Stimulated activated CD4-positive, alpha-beta T cell treated with anti-CD3 and anti-CD28 coated beads, TNF-alpha, amount 100 ng/mL, for 4 hours (primary cell): ENCODE data around the gene UBL7.

ENCODE experiments used
- DNase-seq, 3 experiments: peaks; one replicate each; pipeline ENCODE4 v3.0.0-alpha.2; 2020; ENCODE audit warnings: low read depth in 3 of 3

Gene UBL7

DNA sequence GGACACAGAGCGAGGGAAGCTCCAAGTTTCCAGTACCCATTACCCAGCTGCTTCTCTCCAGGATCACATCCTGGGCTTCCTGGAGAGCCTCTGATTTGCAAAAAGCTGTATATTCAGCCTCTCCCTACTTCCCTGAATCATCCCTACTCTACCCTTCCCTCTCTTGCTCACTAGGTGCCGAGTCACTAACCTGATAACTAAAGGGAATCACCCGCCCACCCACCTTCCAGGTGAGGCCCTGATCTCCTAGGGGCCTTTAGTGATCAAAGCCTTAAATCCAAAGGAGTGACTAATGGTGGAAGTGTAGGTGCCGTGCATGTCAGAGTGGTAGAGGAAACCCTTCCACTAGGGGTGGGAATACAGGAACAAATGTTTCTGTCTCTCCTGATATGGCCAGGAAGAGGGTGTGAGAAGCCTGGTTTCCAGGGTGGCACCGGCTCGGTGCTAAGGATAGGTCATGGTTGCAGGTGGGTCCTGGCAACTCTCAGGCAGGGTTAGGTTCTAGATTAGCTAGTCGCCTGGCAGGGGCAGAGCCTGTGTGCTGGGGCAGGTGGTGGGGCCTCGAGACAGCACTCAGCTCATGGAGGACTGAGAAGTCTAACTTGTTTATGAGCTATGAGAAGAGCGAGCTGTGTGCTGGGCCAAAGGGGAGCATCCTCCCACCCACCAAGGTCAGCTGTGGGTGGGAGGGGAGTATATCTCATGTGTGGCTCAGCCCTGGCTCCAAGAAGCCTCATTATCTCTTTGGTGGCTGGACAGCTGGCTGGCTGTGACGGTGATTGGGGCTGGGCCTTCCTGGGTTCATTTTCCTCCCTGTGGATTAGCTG, 37.3 kb downstream of the UBL7 start:
- no peak for DNase-seq

DNA sequence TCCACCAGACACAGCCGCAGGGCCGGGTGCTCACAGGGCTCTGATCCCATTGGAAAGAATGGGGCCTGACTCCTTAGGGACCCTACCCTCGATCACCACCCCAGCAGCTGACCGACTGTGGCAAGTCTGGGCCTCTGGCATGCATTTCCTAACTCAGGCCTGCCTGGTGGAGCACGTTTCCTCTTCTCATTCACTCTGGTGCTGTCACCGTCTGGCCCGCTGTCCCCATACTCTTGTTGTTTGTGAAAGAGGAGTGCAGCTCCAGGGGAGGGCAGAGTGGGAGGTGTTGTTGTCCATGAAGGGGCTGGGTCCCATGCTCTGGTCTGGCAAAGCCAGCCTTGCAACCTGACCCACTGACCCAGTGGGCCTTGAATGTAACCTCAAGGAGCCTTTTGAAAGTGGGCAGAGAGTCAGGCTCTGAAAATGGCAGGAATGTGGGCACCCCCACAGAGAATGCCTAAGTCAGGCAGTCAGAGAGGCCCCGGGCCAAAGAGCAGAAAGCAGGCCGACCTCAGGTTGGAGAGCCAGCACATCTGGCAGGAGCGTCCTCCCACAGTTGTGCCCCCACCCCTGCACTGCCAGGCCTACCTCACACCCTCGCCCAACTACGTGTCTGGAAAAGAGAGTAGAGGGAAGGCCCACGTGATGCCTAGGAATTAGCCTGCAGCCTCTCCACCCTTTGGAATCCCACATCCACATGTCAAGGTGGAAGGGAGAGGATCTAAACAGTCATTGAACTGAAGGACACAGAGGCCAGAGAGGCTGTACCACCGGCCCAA, 38.1 kb downstream of the UBL7 start:
- DNase-seq = no peak

DNA sequence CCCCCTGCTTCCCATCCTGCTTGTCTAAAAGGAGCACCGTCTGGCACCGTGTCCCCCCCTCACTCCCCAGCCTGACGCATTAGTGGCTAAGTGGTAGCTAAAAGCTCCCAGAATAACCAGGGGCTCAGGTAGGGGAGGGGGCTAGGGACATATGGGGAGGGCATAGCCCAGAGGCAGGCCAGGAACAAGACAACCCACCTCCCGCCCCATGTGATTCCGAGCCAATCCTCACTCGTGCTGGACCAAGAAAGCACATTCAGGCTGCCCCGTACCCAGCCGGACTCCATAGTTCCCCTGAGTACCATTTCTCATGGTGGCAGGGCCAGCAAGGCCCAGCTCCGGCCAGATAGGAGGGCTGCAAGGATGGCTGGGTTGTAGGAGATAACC, 38.7 kb downstream of the UBL7 start:
- no peak for DNase-seq

DNA sequence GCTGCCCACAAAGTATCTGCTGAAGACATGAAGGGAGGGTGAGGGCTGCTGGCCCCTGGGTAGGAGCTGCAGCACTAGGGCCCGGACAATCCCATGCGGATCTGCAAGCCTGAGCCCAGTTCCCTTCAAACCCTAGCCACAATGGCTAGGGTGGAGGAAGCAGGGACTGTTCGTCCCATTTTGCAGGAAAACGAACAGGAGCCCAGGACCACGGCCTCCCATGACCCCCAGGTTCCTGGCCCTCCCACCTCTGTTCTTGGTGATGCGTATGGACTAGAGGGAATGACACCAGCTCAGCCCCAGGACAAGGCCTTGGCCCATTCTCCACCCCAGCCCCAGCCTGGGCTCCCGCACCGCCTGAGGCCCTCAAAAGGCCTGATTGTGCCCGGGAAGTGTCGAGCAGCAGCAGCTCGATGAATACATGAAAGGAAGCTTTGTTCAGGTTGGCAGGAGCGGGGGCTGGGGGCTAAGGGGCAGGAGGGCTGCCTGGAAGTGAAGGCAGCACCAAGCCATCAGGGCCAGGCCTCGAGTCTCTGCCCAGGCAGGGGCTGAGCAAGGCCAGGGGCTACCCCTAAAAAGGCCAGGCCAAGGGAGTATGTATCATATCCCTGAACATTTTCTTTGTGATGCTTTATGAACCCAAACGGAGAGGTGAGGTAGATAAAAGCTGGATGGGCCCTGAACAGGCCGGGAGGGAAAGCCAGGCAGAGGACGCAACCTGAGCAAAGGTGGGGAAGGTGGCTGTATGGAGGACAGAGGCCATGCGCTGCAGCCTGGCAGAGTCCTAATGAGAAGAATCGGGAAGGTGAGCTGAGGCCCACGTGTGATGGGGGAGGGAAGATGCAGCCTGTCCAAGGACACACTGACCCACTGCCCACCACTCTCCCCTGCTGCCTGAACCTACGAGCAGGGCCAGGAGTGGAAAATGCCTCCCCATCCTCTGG, 39.4 kb downstream of the UBL7 start:
- DNase-seq = no peak

DNA sequence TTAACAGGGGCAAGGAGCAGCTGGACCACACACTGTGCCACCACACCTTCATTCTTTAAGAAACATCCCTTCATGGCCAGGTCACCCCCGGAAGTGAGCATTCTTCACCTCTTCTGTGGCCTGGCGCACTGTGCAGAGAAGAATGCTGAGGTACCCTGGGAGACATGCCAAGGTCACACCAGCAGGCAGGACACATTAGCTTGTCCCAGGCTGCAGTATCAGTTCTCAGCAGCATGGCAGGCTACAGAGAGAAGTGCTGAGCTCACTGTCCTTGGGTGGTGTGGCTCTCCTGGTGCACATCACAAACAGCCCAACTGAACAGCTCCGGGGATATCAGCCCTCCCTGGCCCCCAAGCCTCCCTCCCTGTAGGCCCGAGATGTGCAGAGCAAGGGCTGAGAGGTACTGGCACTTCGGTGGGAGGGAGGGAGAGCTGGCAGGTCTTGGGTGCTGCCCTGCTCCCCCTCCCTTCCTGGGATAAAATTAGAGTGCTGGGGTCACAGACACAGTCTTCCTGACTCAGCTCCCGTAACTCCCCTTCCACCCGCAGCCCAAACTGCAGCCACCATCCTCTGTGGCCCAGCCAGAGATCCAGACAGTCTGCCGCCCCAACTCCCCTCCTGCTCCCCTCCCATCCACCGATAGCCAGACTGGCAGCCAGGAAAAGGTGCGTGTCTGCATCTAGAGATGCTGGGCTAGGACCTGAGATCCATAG, 40.6 kb downstream of the UBL7 start:
- no peak for DNase-seq

DNA sequence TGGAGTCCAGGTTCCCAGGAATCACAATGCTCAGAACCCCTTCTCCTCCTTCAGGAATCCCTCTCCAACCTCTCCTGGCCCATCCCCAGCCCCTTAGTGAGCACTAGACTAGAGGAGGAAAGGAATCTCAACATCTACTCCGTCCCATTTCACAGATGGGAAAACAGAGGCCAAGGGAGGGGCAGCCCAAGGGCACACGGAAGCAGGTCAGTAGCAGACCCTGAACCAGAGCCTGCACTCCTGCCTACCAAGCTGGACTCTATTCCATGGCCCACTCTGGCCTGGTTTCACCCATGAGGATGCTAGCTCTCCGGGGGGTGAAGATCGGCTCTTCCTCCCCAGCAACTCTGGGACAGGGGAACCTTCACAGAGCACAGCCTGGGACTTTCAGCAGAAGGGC, 41.5 kb downstream of the UBL7 start:
- DNase-seq = no peak

DNA sequence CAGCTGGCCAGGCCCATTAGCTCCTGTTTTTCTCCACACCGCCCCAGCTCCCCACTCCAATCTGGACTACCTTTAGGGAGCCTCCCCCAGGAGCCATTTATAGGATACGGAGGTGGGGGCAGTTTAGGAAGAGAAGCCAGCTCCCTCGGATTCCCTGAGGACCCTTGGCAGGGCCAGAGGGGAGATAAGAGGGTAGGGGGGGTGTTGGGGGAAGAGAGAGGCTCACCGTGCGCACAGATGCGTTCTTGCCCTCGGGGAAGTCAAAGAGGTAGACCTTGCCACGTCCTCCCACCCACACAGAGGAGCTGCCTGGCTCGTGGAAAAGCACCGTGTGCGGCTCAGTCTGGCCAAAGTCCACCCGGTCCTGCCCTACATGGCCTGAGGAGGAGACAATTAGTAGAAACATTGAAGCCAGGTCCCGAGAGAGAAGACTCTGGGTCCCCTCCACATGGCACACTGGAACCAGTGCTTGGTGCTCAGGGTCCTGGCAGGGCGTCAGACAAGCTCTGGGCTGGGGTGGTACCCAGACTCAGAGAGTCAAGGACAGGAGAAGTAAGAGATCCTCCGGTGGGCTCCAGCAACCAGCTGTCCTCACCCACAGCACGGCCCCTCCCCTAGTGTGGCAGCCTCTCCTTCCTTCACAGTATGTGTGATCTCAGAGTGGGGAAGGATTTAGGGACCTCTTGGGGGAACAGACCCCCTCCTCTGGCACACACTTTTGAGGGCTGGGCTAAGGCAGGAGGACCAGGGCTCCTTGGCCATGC, 42.2 kb downstream of the UBL7 start:
- DNase-seq = no peak

DNA sequence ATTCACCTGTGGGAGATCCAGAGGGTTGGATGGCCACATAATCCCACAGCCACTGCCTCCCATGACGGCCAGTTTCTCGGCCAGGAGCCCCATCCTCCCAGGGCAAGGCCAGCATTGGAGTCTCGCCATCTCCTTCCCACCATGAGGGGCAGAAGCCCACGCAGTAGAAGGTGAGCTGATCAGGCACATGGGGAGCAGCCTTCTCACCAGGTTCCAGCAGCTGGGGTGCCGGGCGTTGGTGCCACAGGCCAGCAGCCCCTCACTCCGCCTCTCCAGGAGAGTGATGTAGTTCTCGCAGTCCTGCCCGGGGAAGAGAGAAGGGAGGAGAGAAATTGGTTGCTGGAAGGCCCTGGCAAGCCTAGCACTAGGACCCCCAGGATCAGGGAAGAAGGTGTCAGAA, 43.3 kb downstream of the UBL7 start:
- DNase-seq = no peak

DNA sequence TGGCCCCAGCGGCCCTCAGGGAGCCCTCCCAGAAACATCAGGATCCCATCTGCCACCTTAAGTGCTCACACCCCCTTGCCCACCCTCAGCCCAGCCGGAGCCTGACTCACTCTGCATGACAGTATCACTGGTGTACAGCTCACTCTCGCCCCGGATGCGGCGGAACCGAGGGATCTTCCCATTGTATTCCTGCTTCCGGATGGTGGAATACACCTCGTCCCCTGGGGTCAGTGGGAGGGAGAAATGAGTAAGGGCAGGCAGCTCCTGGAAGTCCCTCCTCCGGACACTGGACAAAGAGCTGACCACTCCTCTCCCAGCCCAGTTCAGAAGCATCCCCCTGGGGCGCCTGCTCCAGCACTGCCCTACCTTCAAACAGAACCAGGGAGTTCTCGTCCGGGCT, 43.7 kb downstream of the UBL7 start:
- no peak for DNase-seq

DNA sequence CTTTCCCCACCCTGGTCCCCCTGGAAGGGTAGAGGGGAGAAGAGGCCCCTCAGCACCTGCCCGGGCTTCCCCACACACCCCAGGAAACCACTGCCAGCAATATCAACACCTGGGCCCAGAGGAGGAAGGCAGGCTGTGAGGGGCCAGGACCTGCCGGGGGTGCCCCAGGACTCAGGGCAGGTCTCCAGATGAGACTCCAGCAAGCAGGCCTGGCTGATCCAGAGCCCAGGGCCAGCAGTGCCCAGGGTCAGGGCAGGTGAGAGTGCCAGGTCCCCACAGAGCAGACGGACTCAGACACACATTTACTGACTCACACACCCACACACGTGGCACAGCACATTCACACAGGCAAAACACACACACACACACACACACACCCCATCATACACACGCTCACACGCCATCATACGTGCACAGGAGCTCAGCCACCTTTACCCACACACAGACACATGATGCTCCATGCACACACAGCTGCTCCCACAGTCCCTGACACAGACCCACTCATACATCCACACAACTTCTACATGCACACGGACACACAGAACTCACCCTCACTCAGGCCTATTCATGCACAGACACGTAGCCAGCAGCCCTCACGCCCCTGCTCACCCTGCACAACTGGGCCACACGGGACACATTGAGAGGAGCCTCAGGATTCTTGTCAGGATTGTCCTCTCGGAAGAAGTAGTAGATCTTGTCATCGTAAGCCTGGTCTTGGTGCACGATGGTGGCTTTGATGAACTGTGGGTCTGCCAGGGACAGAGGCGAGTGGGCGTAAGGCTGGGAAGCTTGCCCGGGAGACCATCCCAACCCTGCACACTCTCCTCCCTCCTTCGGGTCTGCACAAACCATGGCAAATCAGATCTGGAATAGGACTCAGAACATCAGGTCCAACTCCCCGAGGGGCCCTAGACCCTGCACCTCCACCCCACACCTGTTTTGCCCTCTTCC, 44.7 kb downstream of the UBL7 start:
- no peak for DNase-seq

DNA sequence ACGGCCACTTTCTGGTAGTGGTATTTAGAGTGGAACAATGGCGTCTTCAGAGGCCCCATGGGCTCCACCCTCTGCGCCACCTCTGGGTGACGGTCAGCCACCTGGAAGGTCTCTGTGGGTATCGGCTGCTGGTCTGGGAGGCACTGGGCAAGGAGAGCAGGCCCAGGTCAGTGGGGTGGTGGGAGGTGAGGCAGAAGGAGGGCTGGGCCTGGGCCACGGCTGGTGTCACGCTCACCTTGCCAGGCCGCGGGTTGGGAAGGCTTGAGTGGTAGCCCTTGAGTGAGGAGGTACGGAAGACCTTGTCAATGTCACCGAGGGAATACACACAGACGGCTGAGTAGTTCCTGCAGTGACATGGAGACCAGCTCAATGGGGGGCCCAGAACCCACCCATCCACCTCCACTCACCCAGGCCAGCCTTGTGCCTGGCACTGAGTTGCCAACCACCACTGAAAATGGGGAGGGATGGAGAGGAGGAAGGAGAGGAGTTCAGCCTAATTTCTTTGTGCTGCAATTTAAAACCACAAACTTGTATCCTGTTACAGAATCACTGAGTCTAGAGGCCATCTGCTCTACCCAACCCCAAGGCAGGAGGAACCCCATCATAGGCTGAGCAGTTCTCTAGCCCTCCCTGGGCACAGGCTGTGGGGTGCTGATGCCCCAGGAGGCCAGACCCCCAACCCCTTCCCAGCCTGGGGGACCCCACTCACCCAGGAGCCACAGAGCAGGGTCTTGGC, 46.2 kb downstream of the UBL7 start:
- DNase-seq = no peak

DNA sequence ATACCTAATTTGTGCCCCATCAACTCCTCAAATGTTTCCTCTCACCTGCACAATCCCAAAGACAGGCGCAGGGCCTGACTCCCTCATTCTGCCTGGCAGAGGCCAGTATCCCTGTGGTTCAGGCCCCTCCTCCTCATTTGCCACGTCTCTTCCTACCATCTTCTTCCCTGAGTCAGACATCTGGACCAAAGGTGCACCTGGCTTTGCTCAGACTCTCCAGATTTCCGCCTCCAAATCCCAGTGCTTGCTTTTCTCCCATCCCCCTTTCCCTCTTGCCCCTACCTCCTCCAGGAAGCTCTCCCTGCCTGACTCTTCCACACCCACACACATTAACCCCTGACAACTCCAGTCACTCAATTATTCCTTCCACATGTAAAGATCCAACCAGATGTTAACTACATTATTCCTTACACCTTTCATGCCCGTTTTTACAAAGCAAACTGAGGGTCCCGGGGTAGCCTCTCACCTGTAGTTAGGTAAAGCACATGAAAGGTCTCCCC, 46.8 kb downstream of the UBL7 start:
- no peak for DNase-seq

DNA sequence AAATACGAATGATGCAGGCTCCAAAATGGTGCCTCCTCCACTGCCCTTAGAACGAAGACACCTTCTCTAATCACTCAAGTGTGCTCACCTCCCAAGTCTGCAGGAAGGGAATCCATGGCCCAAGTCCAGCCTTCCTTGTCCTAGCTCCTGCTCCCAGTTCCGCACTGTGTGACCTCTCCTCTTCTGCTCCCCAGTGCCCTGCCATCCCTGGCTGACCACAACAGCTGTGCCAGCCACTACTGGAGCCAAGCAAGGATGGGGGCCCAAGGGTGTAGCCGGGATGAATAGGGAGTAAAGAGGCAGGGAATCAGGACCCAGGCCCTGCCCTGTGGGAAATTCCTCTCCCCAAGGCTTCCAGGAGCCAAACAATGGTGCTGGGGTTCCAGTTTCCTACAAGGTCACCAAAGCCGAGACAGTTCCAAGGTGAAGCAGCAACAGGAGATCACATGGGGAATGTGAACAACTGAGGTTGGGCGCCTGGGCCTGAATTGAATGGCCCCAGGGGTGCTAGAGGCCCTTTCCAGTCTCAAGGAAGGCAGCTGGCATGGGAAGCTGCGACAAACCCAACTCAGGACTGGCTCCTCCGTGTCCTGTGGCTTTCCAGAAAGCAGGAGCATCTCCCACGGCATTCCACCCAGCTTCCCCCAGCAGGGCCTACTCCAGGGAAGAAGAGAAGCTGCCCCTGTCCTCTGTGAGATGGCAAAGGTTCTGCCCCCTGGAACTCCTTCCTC, 47.4 kb downstream of the UBL7 start:
- no peak for DNase-seq

DNA sequence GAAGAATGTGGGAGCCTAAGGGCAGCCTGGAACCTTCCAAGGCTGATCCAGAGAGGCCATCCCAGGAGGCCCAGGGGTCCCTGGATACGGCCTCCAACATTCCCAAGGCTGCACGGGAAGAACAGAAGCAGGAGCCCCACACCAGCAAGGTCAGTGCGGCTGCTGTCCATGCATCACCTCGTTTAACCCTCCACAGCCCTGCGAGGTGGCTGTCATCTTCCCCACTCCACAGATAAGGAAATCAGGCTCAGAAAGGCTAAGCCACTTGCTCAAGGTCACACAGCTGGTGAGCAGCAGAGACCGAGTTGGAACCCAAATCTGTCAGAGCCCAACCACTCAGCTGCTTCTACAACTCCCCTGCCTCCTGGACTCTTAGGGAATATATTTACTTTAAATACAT, 48.8 kb downstream of the UBL7 start:
- DNase-seq = no peak

DNA sequence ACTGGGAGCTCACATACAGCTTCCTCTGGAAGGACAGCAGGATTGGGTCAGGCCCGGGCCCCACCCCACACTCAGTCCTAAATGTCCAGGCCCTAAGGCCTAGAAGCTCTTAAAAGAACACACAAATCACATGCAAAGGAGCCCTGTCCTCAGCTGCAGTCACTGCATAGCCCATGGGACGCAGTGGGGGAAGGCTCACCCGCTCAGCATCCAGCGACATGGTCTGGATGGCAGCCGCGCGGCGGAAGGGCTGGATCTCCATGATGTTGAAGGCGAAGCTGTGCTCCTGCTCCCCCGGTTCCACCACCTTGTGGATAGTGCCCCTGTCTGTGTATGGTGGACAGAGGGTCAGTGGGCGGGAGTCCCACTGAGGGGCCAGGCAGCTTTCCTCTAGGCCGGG, 49.3 kb downstream of the UBL7 start:
- no peak for DNase-seq

DNA sequence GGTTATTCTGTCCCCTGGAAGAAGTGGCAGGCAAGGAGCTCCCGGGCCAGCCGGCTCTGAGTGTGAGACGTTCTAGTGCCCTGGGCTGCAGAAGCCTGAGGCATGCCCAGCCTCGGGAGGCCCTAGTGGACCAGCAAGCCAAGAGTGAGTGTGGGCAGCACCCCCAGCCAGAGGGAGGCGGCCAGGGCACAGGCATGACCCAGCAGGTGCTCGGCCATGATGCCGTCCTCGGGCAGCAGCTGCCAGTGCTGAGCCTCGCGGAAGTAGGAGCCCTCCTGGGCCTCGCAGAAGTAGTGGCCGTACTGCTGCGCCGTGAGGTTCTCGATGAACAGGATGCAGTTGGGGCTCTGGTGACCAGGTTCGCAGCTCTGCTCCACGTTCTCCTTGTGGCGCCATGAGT, 50.5 kb downstream of the UBL7 start:
- no peak for DNase-seq

DNA sequence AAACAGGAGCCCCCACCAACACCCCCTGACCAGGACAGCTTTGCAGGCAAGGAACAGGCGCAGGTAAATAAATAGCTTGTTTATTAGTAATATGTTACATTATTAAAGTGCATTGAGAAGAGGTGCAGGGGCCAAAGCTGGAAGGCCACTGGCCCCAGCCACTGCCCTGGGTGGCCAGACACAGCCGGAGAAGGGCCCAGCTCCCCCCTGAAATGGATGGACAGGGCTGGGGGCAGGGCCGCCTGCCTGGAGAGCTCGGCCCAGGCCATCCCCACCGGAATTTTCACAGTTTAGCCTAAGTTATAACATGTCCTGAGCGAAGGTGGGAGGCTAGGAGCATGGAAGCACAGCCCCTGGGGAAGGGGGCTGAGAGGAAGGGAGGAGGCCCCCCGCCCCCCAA, 51.7 kb downstream of the UBL7 start:
- no peak for DNase-seq

DNA sequence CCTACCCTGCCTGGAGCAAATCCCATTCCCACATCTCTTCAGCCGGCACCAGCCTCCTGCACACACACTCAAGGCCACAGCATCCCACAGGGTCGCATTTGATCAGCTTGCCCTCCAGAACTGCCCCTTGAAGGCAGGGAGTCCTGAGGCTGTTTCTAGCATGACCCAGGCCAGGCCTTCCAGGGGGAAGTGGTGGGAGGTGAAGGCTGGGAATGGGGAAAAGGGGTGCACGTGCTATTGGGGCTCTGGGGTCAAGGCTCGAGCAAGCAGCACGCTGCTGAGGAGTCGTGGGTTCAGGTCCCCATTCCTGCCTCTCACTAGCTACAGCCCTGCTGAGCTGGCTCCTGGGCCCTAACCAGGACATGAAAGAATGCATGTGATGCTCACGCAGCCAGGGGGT, 52.1 kb downstream of the UBL7 start:
- DNase-seq = no peak
